Activated T-helper 1 cell treated with anti-CD3 and anti-CD28 coated beads, Interleukin-2, amount 50 U/mL, for 16 hours (primary cell): ENCODE results near the gene PIK3R1.

ENCODE experiments used
- DNase-seq, 2 donors: peaks; one replicate each; pipeline ENCODE4 v3.0.0-alpha.2; 2020; ENCODE audit warnings: low read depth in 1 of 2, low spot score in 1 of 2

PIK3R1 gene

DNA sequence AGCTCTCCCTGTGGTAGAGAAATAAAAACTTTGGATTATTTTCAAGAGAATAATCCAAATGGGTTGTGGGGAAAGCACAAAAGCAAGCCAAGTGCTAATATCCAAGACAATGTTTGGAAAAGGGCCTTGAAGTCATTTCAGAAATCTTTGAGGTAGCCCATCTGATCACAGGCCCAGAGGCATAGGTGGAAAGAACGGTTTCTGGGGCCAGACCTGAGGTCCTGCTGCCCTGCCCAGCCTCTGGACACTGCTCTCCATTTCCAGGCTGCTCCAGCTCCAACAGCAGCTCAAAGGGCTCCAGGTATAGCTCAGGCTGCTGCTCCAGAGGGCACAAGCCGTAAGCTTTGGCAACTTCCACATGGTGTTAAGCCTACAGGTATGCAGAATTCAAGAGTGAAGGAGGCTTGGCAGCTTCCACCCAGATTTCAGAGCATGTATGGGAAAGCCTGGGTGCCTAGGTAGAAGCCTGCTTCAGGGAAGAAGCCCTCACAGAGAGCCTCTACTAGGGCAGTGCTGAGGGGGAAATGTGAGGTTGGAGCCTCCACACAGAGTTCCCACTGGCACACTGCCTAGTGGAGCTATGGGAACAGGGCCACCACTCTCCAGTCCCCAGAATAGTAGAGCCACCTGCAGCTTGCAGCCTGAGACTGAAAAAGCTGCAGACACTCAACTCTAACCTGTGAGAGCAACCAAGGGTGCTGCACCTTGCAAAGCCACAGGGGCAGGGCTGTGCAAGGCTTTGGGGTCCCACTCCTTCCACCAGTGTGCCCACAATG, 133.1 kb downstream of the PIK3R1 start:
- no peak for DNase-seq

DNA sequence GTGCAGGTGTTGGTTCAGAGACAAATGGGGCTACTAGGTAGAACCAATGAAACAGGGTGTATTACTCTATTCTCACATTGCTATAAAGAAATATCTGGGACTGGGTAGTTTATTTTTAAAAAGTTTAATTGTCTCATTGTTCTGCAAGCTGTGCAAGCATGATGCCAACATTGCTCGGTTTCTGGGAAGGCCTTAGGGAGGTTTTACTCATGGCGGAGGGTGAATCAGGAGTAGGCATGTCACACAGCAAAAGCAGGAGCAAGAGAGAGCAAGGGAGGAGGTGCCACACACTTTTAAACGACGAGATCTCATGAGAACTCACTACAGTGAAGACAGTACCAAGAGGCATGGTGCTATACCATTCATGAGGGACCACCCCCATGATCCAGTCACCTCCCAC, 134.6 kb downstream of the PIK3R1 start:
- DNase-seq = no peak
